H9 (cell line): ENCODE measurements around the gene TRPC3. TPM values are rescaled to one million over a fixed set of nuclear protein-coding genes. Genes with fewer than 3 reads are reported as not detected.

Experiments
- DNase-seq: peaks from one replicate; pipeline ENCODE4 v3.0.0-alpha.2; 2017
- H2AFZ ChIP-seq: one replicate; pipeline ENCODE4 v1.6.1; 2013; ENCODE audit warnings: mild to moderate bottlenecking, low read length, control low read depth, moderate library complexity
- H2AK5ac ChIP-seq: 2 replicates; pipeline ENCODE4 v1.6.1; 2013; ENCODE audit warnings: low read length, control low read depth, mixed read lengths; ENCODE audit not compliant: insufficient read length
- H2BK120ac ChIP-seq: one replicate; pipeline ENCODE4 v1.6.1; 2013; ENCODE audit warnings: low read depth, mild to moderate bottlenecking, low read length, control low read depth, inconsistent platforms; ENCODE audit not compliant: poor library complexity, severe bottlenecking
- H2BK12ac ChIP-seq: 2 replicates; pipeline ENCODE4 v1.6.1; 2013; ENCODE audit warnings: low read length, control low read depth, mixed read lengths, low read depth; ENCODE audit not compliant: insufficient read length
- H2BK15ac ChIP-seq: 2 replicates; pipeline ENCODE4 v1.6.1; 2013; ENCODE audit warnings: low read depth, low read length, control low read depth
- H2BK20ac ChIP-seq: one replicate; pipeline ENCODE4 v1.6.1; 2013; ENCODE audit warnings: low read depth, mild to moderate bottlenecking, low read length, control low read depth, inconsistent platforms; ENCODE audit not compliant: poor library complexity, severe bottlenecking
- H2BK5ac ChIP-seq: 2 replicates; pipeline ENCODE4 v1.6.1; 2013; ENCODE audit warnings: low read length, control low read depth, mixed read lengths; ENCODE audit not compliant: insufficient read length
- H3K14ac ChIP-seq: 2 replicates; pipeline ENCODE4 v1.6.1; 2013; ENCODE audit warnings: low read length, control low read depth; ENCODE audit not compliant: insufficient read depth
- H3K18ac ChIP-seq: 2 replicates; pipeline ENCODE4 v1.6.1; 2013; ENCODE audit warnings: low read depth, mild to moderate bottlenecking, mixed read lengths, low read length, control low read depth; ENCODE audit not compliant: insufficient read length
- H3K23ac ChIP-seq: 2 replicates; pipeline ENCODE4 v1.6.1; 2013; ENCODE audit warnings: low read length, control low read depth, mixed read lengths, low read depth; ENCODE audit not compliant: insufficient read length
- H3K23me2 ChIP-seq: 2 replicates; pipeline ENCODE4 v1.6.1; 2013; ENCODE audit warnings: low read depth, mild to moderate bottlenecking, mixed read lengths, low read length, control low read depth; ENCODE audit not compliant: insufficient read length, poor library complexity, severe bottlenecking
- H3K27ac ChIP-seq: 2 replicates; pipeline ENCODE4 v1.5.1; 2013; ENCODE audit warnings: low read length, control low read depth, mixed read lengths, low read depth; ENCODE audit not compliant: insufficient read length
- H3K27me3 ChIP-seq: 2 replicates; pipeline ENCODE4 v1.6.1; 2013; ENCODE audit warnings: low read length, control low read depth, inconsistent platforms; ENCODE audit not compliant: insufficient read depth
- H3K4ac ChIP-seq: 2 replicates; pipeline ENCODE4 v1.6.1; 2013; ENCODE audit warnings: low read depth, mild to moderate bottlenecking, control low read depth, inconsistent platforms, low read length, moderate library complexity
- H3K4me1 ChIP-seq: 2 replicates; pipeline ENCODE4 v1.6.1; 2013; ENCODE audit warnings: low read length, control low read depth, inconsistent platforms; ENCODE audit not compliant: insufficient read depth
- H3K4me2 ChIP-seq: 2 replicates; pipeline ENCODE4 v1.6.1; 2013; ENCODE audit warnings: low read length, control low read depth, mixed read lengths; ENCODE audit not compliant: insufficient read length, insufficient read depth
- H3K56ac ChIP-seq: 2 replicates; pipeline ENCODE4 v1.6.1; 2013; ENCODE audit warnings: low read depth, mild to moderate bottlenecking, mixed read lengths, low read length, control low read depth; ENCODE audit not compliant: insufficient read length
- H3K79me1 ChIP-seq: 2 replicates; pipeline ENCODE4 v1.6.1; 2013; ENCODE audit warnings: low read depth, mild to moderate bottlenecking, moderate library complexity, low read length, control low read depth, inconsistent platforms; ENCODE audit not compliant: insufficient read depth, poor library complexity, severe bottlenecking
- H3K79me2 ChIP-seq: 2 replicates; pipeline ENCODE4 v1.6.1; 2013; ENCODE audit warnings: low read length, control low read depth, inconsistent platforms; ENCODE audit not compliant: insufficient read depth
- H3K9ac ChIP-seq: 2 replicates; pipeline ENCODE4 v1.6.1; 2013; ENCODE audit warnings: low read length, control low read depth, mixed read lengths; ENCODE audit not compliant: insufficient read length; ENCODE audit errors: extremely low read depth
- H3K9me3 ChIP-seq: one replicate; pipeline ENCODE4 v1.6.1; 2013; ENCODE audit warnings: low read depth, low read length, inconsistent platforms; ENCODE audit not compliant: control insufficient read depth
- H3T11ph ChIP-seq: one replicate; pipeline ENCODE4 v1.6.1; 2013; ENCODE audit warnings: mild to moderate bottlenecking, low read length, control low read depth, inconsistent platforms
- H4K20me1 ChIP-seq: one replicate; pipeline ENCODE4 v1.6.1; 2013; ENCODE audit not compliant: control insufficient read depth, insufficient read length, insufficient read depth
- H4K5ac ChIP-seq: 2 replicates; pipeline ENCODE4 v1.6.1; 2013; ENCODE audit warnings: low read depth, mild to moderate bottlenecking, mixed read lengths, low read length, control low read depth; ENCODE audit not compliant: insufficient read length
- H4K8ac ChIP-seq: replicated peaks from 2 replicates; pipeline ENCODE4 v1.6.1; 2013; ENCODE audit warnings: low read length, control low read depth, mixed read lengths, low read depth; ENCODE audit not compliant: insufficient read length
- H4K91ac ChIP-seq: 2 replicates; pipeline ENCODE4 v1.6.1; 2013; ENCODE audit warnings: low read depth, mild to moderate bottlenecking, moderate library complexity, mixed read lengths, low read length, control low read depth; ENCODE audit not compliant: insufficient read length
- H3K27ac Mint-ChIP-seq, 3 experiments: 2 replicates in 2 of 3; 3 replicates in 1 of 3; pipeline ENCODE4 v1.8.0; 2020 to 2021; ENCODE audit warnings: mixed read lengths in 3 of 3, mild to moderate bottlenecking in 1 of 3, moderate library complexity in 1 of 3
- H3K27me3 Mint-ChIP-seq: 2 replicates; pipeline ENCODE4 v1.8.0; 2021; ENCODE audit warnings: low read depth, mild to moderate bottlenecking, moderate library complexity, mixed read lengths
- H3K36me3 Mint-ChIP-seq, 3 experiments: 2 replicates in 2 of 3; 3 replicates in 1 of 3; pipeline ENCODE4 v1.8.0; 2020 to 2021; ENCODE audit warnings: low read depth in 3 of 3, mixed read lengths in 3 of 3; ENCODE audit not compliant: insufficient read depth in 1 of 3
- H3K4me1 Mint-ChIP-seq, 2 experiments: 2 replicates each; pipeline ENCODE4 v1.8.0; 2020; ENCODE audit warnings: mixed read lengths in 2 of 2
- H3K4me3 Mint-ChIP-seq, 2 experiments: 2 replicates in 1 of 2; 3 replicates in 1 of 2; pipeline ENCODE4 v1.8.0; 2020 to 2021; ENCODE audit warnings: mild to moderate bottlenecking in 2 of 2, mixed read lengths in 2 of 2, moderate library complexity in 1 of 2
- H3K9me3 Mint-ChIP-seq, 2 experiments: 2 replicates in 1 of 2; 3 replicates in 1 of 2; pipeline ENCODE4 v1.8.0; 2020; ENCODE audit warnings: mild to moderate bottlenecking in 2 of 2, mixed read lengths in 2 of 2, moderate library complexity in 1 of 2
- CTCF ChIP-seq: fragments of 200-600 bp; sonication (generic); conservative IDR thresholded peaks from 3 replicates; pipeline ENCODE4 v1.8.0; 2021; ENCODE audit warnings: antibody characterized with exemption, mild to moderate bottlenecking
- WGBS: extraction: QIAGEN DNeasy Blood & Tissue Kit; methylation state at CpG from one replicate; pipeline ENCODE4 v1.1.7; 2013; ENCODE audit warnings: missing lambda C conversion rate, low lambda C conversion rate, mixed read lengths; ENCODE audit not compliant: insufficient read length; ENCODE audit errors: extremely low coverage; 5-methylcytosine and 5-hydroxymethylcytosine counted together
- total RNA-seq: library from RNA; stranded (reverse); gene quantifications from 2 replicates; pipeline ENCODE4 v1.2.1, GENCODE V29; 2021

Gene TRPC3
- total RNA-seq, 1 experiment from 2014 or later = 0.13 TPM

- no peak for DNase-seq
- Mint-ChIP-seq H3K27ac (no peak overlapping the region), H3K27me3 (no peaks in the 10 kb centered on the region)
Measured at GRCh38 chr4:121863799-121864198, 88.1 kb downstream of the TRPC3 start.

More at GRCh38 chr4:121863799-121864198, 88.1 kb downstream of the TRPC3 start:
- Histone ChIP-seq H4K5ac (no peak overlapping the region), H2BK120ac (no peak overlapping the region), H3K79me2 (no peaks in the 10 kb centered on the region), H2AK5ac (no peak overlapping the region), H3K56ac (no peak overlapping the region), H3K79me1 (no peaks in the 10 kb centered on the region), H3K14ac (no peak overlapping the region), H4K91ac (no peak overlapping the region), H3K18ac (no peak overlapping the region), H3T11ph (no peak overlapping the region), H2BK15ac (no peak overlapping the region), H3K27ac (no peak overlapping the region), H3K23me2 (no peaks in the 10 kb centered on the region), H3K23ac (no peak overlapping the region), H4K20me1 (no peaks in the 10 kb centered on the region), H3K4me2 (no peak overlapping the region), H3K27me3 (no peaks in the 10 kb centered on the region), H2AFZ (no peak overlapping the region), H3K9me3 (no peaks in the 10 kb centered on the region), H2BK5ac (no peak overlapping the region), H3K9ac (no peak overlapping the region), H2BK12ac (no peak overlapping the region), H4K8ac (no peak overlapping the region), H3K4ac (no peak overlapping the region), H3K4me1 (no peaks in the 10 kb centered on the region), H2BK20ac (no peak overlapping the region)
- no peak for TF ChIP-seq CTCF
- H3K4me3 Mint-ChIP-seq = no peak overlapping the region
- peaks cover 17 to 34% (median 28%) of the 10 kb centered on the region in 3 experiments for H3K36me3 Mint-ChIP-seq
- WGBS = no CpG with 5 or more reads among the region's 7 CpGs
- peaks cover 6 to 8% of the 10 kb centered on the region in 2 experiments for H3K4me1 Mint-ChIP-seq
- no peaks in the 10 kb centered on the region for H3K9me3 Mint-ChIP-seq
